Panc1 (cell line): ENCODE results near the gene OR5AK2. TPM values are rescaled to one million over a fixed set of nuclear protein-coding genes. Genes with fewer than 3 reads are reported as not detected.

Source experiments
- ATAC-seq: fragments of 200-7000 bp; cut with Tn5 transposase; 2 replicates; pipeline ENCODE4 v1.9.1; 2020; ENCODE audit warnings: mild to moderate bottlenecking, moderate library complexity
- BruUV-seq: library from RNA; stranded (reverse); fragments of 400-500 nt; replicated peaks from 2 replicates; lab custom pipeline; 2021; lab: Mats Ljungman, UMichigan
- CTCF ChIA-PET: fragments of 300-600 bp; sonication (Branson Sonifier 250); formaldehyde crosslinking; loops from one replicate; lab custom pipeline; 2022; ENCODE audit warnings: antibody characterized with exemption; lab: Charles Lee
- POLR2A ChIA-PET: fragments of 300-600 bp; sonication (Branson Sonifier 250); formaldehyde crosslinking; loops from one replicate; lab custom pipeline; 2022; ENCODE audit warnings: antibody characterized with exemption; lab: Charles Lee
- DNase-seq: peaks from one replicate; pipeline ENCODE4 v3.0.0-alpha.2; 2010; ENCODE audit warnings: low read depth, low spot score
- H3K27ac ChIP-seq: 2 replicates; pipeline ENCODE4 v1.5.1; 2011; ENCODE audit warnings: mild to moderate bottlenecking, low read length, inconsistent platforms
- H3K27me3 ChIP-seq: fragments of 200-500 bp; sonication (Bioruptor generic); 2 replicates; pipeline ENCODE4 v1.6.0; 2014; ENCODE audit warnings: low read length, inconsistent platforms; ENCODE audit not compliant: control insufficient read depth, insufficient read depth
- H3K36me3 ChIP-seq: fragments of 200-500 bp; sonication (Bioruptor generic); 2 replicates; pipeline ENCODE4 v1.5.1; 2014; ENCODE audit warnings: inconsistent platforms, mild to moderate bottlenecking, low read length, moderate library complexity; ENCODE audit not compliant: control insufficient read depth, insufficient read depth
- H3K4me1 ChIP-seq: 2 replicates; pipeline ENCODE4 v1.5.1; 2011; ENCODE audit warnings: inconsistent platforms, mild to moderate bottlenecking, low read length, moderate library complexity; ENCODE audit not compliant: control insufficient read depth, insufficient read depth
- H3K4me3 ChIP-seq, 2 experiments: 2 replicates each; pipeline ENCODE4 v1.5.1; 2011 to 2012; ENCODE audit warnings: low read depth in 2 of 2, low read length in 2 of 2, mild to moderate bottlenecking in 2 of 2, inconsistent platforms in 1 of 2, moderate library complexity in 1 of 2
- H3K9me3 ChIP-seq: fragments of 200-500 bp; sonication (Bioruptor generic); 2 replicates; pipeline ENCODE4 v1.5.1; 2014; ENCODE audit warnings: low read depth, mild to moderate bottlenecking, inconsistent platforms, low read length, moderate library complexity; ENCODE audit not compliant: control insufficient read depth, insufficient read depth
- POLR2AphosphoS5 ChIP-seq: IDR thresholded peaks from 2 replicates; pipeline ENCODE4 v1.6.1; 2012; ENCODE audit warnings: mild to moderate bottlenecking, low read depth, low read length, moderate library complexity
- SIN3A ChIP-seq: IDR thresholded peaks from 2 replicates; pipeline ENCODE4 v1.6.1; 2012; ENCODE audit warnings: low read depth, mild to moderate bottlenecking, low read length, moderate library complexity, borderline replicate concordance; ENCODE audit not compliant: insufficient read depth
- TCF7L2 ChIP-seq: IDR thresholded peaks from 2 replicates; pipeline ENCODE4 v1.6.1; 2011; ENCODE audit warnings: mild to moderate bottlenecking, low read depth, low read length, inconsistent platforms
- in situ Hi-C: cut with HindIII; loops from 2 replicates; pipeline ENCODE4 v1.10.0; 2016; ENCODE audit warnings: low sequenced_read_pairs, low pct_unique_long_range_greater_than_20kb
- intact Hi-C: fragments of 100-400 bp; cut with micrococcal nuclease; formaldehyde crosslinking; loops from one replicate; pipeline ENCODE4 v1.10.0; 2022; ENCODE audit not compliant: unreplicated experiment
- total RNA-seq: library from RNA; stranded (reverse); gene quantifications from one replicate; pipeline ENCODE4 v1.2.1, GENCODE V29; 2021; ENCODE audit not compliant: unreplicated experiment
- TF ChIP-seq, protein P1 (sequence below): fragments of 450-650 bp; IDR thresholded peaks from 2 replicates; pipeline ENCODE4 v1.5.1; 2017; ENCODE audit warnings: mild to moderate bottlenecking
- TF ChIP-seq, protein P2 (sequence below), 2 experiments: IDR thresholded peaks; 2 replicates each; pipeline ENCODE4 v1.6.1; 2011 to 2012; ENCODE audit warnings: low read depth in 2 of 2, control low read depth in 1 of 2, low read length in 1 of 2, mild to moderate bottlenecking in 1 of 2, moderate library complexity in 1 of 2; ENCODE audit not compliant: insufficient read depth in 1 of 2

The OR5AK2 gene
- total RNA-seq, 1 experiment from 2014 or later: not detected

DNA sequence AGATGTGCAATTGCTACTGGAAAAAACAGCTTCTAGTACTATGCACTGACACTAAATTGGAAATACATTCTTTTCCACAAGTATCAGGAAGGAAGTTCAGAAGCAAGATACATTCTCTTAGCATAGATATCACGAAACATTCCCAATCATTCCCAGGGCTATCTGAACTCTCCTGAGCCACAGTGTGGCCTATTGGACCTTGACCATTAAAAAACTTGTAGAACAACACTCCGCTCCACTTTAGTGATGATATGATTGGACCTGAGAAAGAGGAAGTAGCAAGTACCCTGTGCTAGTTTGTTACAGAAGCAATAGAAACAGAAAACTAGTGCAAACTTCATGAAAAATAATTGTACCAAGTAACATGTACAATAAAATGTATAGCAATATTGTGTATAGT, 11.4 kb upstream of the OR5AK2 start:
- ChIA-PET POLR2A (no interaction called here), CTCF (no interaction called here)
- BruUV-seq: no TSS peak
- intact Hi-C loops (no loop called here), in situ Hi-C loops (no loop called here)
- H3K36me3 ChIP-seq: no peaks in the 10 kb centered on the region
- TF ChIP-seq SIN3A: no peak
- TF ChIP-seq, protein P1, sequence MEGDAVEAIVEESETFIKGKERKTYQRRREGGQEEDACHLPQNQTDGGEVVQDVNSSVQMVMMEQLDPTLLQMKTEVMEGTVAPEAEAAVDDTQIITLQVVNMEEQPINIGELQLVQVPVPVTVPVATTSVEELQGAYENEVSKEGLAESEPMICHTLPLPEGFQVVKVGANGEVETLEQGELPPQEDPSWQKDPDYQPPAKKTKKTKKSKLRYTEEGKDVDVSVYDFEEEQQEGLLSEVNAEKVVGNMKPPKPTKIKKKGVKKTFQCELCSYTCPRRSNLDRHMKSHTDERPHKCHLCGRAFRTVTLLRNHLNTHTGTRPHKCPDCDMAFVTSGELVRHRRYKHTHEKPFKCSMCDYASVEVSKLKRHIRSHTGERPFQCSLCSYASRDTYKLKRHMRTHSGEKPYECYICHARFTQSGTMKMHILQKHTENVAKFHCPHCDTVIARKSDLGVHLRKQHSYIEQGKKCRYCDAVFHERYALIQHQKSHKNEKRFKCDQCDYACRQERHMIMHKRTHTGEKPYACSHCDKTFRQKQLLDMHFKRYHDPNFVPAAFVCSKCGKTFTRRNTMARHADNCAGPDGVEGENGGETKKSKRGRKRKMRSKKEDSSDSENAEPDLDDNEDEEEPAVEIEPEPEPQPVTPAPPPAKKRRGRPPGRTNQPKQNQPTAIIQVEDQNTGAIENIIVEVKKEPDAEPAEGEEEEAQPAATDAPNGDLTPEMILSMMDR: no peak
- TF ChIP-seq TCF7L2: no peak
- TF ChIP-seq, protein P2, sequence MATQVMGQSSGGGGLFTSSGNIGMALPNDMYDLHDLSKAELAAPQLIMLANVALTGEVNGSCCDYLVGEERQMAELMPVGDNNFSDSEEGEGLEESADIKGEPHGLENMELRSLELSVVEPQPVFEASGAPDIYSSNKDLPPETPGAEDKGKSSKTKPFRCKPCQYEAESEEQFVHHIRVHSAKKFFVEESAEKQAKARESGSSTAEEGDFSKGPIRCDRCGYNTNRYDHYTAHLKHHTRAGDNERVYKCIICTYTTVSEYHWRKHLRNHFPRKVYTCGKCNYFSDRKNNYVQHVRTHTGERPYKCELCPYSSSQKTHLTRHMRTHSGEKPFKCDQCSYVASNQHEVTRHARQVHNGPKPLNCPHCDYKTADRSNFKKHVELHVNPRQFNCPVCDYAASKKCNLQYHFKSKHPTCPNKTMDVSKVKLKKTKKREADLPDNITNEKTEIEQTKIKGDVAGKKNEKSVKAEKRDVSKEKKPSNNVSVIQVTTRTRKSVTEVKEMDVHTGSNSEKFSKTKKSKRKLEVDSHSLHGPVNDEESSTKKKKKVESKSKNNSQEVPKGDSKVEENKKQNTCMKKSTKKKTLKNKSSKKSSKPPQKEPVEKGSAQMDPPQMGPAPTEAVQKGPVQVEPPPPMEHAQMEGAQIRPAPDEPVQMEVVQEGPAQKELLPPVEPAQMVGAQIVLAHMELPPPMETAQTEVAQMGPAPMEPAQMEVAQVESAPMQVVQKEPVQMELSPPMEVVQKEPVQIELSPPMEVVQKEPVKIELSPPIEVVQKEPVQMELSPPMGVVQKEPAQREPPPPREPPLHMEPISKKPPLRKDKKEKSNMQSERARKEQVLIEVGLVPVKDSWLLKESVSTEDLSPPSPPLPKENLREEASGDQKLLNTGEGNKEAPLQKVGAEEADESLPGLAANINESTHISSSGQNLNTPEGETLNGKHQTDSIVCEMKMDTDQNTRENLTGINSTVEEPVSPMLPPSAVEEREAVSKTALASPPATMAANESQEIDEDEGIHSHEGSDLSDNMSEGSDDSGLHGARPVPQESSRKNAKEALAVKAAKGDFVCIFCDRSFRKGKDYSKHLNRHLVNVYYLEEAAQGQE (IDR thresholded peaks at IDR 0.05; ENCODE audit: insufficient read depth in 1 of 2, low read depth in 2 of 2, low read length in 1 of 2): no peak
- TF ChIP-seq POLR2AphosphoS5: no peak
- no peaks in the 10 kb centered on the region for H3K27me3 ChIP-seq
- H3K9me3 ChIP-seq: no peaks in the 10 kb centered on the region
- no peaks in the 10 kb centered on the region for H3K4me1 ChIP-seq
- DNase-seq: no peak
- no peak overlapping the region for H3K27ac ChIP-seq
- no peak overlapping the region for H3K4me3 ChIP-seq
- no peak for ATAC-seq

DNA sequence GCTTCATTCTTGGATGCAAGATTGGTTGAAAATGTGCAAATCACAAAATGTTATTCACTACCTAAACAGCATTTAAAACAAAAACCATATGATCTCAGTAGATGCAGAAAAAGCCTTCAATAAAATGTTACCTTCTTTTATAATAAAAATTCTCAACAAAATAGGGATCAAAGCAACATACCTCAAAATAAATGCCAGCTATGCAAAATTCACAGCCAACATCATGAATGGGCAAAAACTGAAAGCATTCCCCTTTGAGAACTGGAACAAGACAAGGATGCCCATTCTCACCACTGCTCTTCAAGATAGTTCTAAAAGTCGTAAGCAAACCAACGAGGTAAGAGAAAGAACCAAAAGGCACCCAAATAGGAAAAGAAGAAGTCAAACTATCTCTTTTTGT, 2.0 kb downstream of the OR5AK2 start:
- no TSS peak for BruUV-seq
- CTCF ChIA-PET: no interaction called here
- TF ChIP-seq, protein P2 (IDR thresholded peaks at IDR 0.05; ENCODE audit: insufficient read depth in 1 of 2, low read depth in 2 of 2, low read length in 1 of 2): no peak
- TF ChIP-seq, protein P1: no peak
- TF ChIP-seq POLR2AphosphoS5: no peak
- no peak for TF ChIP-seq SIN3A
- no peak for TF ChIP-seq TCF7L2

More for the DNA sequence above, 2.0 kb downstream of the OR5AK2 start:
- in situ Hi-C loops (no loop called here), intact Hi-C loops (no loop called here)
- no peaks in the 10 kb centered on the region for H3K4me1 ChIP-seq
- DNase-seq: no peak
- ATAC-seq: no peak
- H3K9me3 ChIP-seq: no peaks in the 10 kb centered on the region
- POLR2A ChIA-PET: no interaction called here
- no peaks in the 10 kb centered on the region for H3K27me3 ChIP-seq
- H3K4me3 ChIP-seq: no peak overlapping the region
- no peaks in the 10 kb centered on the region for H3K36me3 ChIP-seq
- H3K27ac ChIP-seq: no peak overlapping the region
